ENCODE data around the gene MYEOV. TPM values are rescaled to one million over a fixed set of nuclear protein-coding genes. Genes with fewer than 3 reads are reported as not detected.

The MYEOV gene
- total and polyA plus RNA-seq, 4 donors = 0.37 to 0.82 (median 0.64) TPM

- peak overlapping the region in 1 of 2 donors; percentile 68 for H3K27ac ChIP-seq (ENCODE audit: low read depth in 1 of 2, low read length in 1 of 2)
- DNase-seq = peak; percentile 62 to 78 (median 64)
- H3K36me3 ChIP-seq (ENCODE audit: control insufficient read depth in 4 of 4, insufficient read depth in 4 of 4, low read length in 4 of 4) = no peaks in the 10 kb centered on the region
- no peak overlapping the region for H3K4me3 ChIP-seq
- peak; percentile 82 for ATAC-seq (ENCODE audit: insufficient read depth, low FRiP score)
- TF ChIP-seq, protein P1, sequence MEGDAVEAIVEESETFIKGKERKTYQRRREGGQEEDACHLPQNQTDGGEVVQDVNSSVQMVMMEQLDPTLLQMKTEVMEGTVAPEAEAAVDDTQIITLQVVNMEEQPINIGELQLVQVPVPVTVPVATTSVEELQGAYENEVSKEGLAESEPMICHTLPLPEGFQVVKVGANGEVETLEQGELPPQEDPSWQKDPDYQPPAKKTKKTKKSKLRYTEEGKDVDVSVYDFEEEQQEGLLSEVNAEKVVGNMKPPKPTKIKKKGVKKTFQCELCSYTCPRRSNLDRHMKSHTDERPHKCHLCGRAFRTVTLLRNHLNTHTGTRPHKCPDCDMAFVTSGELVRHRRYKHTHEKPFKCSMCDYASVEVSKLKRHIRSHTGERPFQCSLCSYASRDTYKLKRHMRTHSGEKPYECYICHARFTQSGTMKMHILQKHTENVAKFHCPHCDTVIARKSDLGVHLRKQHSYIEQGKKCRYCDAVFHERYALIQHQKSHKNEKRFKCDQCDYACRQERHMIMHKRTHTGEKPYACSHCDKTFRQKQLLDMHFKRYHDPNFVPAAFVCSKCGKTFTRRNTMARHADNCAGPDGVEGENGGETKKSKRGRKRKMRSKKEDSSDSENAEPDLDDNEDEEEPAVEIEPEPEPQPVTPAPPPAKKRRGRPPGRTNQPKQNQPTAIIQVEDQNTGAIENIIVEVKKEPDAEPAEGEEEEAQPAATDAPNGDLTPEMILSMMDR (IDR thresholded peaks at IDR 0.05; ENCODE audit: control extremely low read depth, extremely low read depth) = no peak
- H3K4me1 ChIP-seq (ENCODE audit: control insufficient read depth in 5 of 5, insufficient read depth in 5 of 5, low read length in 5 of 5) = peaks cover 0 to 14% (median 10%) of the 10 kb centered on the region in 5 donors
- peaks cover 0 to 2% (median 0%) of the 10 kb centered on the region in 4 donors for H3K9me3 ChIP-seq (ENCODE audit: control insufficient read depth in 4 of 4, insufficient read depth in 3 of 4, low read length in 3 of 4)
- H3K9ac ChIP-seq (ENCODE audit: insufficient read depth in 1 of 2, low read length in 2 of 2) = no peak overlapping the region
- H3K27me3 ChIP-seq (ENCODE audit: control insufficient read depth in 3 of 3, insufficient read depth in 3 of 3, low read length in 2 of 3) = no peaks in the 10 kb centered on the region
- 63 to 90% methylated on average over 8 of the region's 8 CpGs for WGBS, 2 donors
Observed at GRCh38 chr11:69274531-69275016, 19.4 kb upstream of the MYEOV start.

DNA sequence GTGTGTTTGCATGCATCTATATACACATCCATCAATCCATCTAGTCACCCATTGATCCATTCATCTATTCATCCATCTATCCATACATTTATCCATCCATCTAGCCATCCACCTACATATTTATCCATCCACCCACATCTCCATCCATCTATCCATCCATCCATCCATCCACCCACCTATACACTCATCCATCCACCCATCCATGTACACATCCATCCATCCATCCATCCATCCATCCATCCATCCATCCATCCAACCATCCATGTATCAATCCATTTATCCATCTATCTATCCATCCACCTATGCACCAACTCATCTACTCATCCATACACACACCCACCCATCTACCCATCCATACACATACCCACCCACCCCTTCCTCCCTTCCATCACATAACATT is 18.8 kb upstream of the MYEOV start:
- Histone ChIP-seq H3K27me3 (ENCODE audit: control insufficient read depth in 3 of 3, insufficient read depth in 3 of 3, low read length in 2 of 3) (no peaks in the 10 kb centered on the region), H3K4me1 (ENCODE audit: control insufficient read depth in 5 of 5, insufficient read depth in 5 of 5, low read length in 5 of 5) (peaks cover 0 to 14% (median 10%) of the 10 kb centered on the region in 5 donors), H3K4me3 (no peak overlapping the region), H3K27ac (ENCODE audit: low read depth in 1 of 2, low read length in 1 of 2) (no peak overlapping the region), H3K9ac (ENCODE audit: insufficient read depth in 1 of 2, low read length in 2 of 2) (no peak overlapping the region), H3K36me3 (ENCODE audit: control insufficient read depth in 4 of 4, insufficient read depth in 4 of 4, low read length in 4 of 4) (no peaks in the 10 kb centered on the region), H3K9me3 (ENCODE audit: control insufficient read depth in 4 of 4, insufficient read depth in 3 of 4, low read length in 3 of 4) (peaks cover 0 to 2% (median 0%) of the 10 kb centered on the region in 4 donors)
- ATAC-seq (ENCODE audit: insufficient read depth, low FRiP score) = no peak
- no peak for DNase-seq
- TF ChIP-seq, protein P1 (IDR thresholded peaks at IDR 0.05; ENCODE audit: control extremely low read depth, extremely low read depth) = no peak

DNA sequence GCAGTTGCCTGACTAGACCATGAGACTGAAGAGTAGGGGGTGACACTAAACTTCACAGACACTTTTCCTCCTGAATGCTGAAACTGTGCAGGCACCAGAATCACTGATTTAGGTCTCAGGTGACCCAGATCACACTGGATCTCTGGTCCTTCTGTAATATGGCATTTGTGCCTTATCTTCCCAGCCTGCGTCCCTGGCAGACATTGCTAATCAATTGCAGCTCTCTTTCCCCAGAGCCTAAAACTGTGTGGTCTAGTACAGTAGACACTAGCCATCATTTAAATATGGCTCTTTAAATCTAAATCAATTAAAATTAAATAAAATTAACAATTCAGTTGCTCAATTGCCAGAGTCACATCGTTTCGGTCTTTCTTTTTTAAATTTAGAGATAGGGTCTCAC is 17.8 kb upstream of the MYEOV start:
- TF ChIP-seq, protein P1 (IDR thresholded peaks at IDR 0.05; ENCODE audit: control extremely low read depth, extremely low read depth) = no peak
- ATAC-seq (ENCODE audit: insufficient read depth, low FRiP score) (no peak), DNase-seq (no peak)
- no peak overlapping the region for H3K27ac ChIP-seq (ENCODE audit: low read depth in 1 of 2, low read length in 1 of 2)
- H3K4me1 ChIP-seq (ENCODE audit: control insufficient read depth in 5 of 5, insufficient read depth in 5 of 5, low read length in 5 of 5) = peaks cover 0 to 16% (median 10%) of the 10 kb centered on the region in 5 donors
- H3K4me3 ChIP-seq = no peak overlapping the region
- 97% methylated on average over 3 of the region's 3 CpGs for WGBS, 2 donors
- no peaks in the 10 kb centered on the region for H3K36me3 ChIP-seq (ENCODE audit: control insufficient read depth in 4 of 4, insufficient read depth in 4 of 4, low read length in 4 of 4)
- no peak overlapping the region for H3K9ac ChIP-seq (ENCODE audit: insufficient read depth in 1 of 2, low read length in 2 of 2)
- peaks cover 0 to 2% (median 0%) of the 10 kb centered on the region in 4 donors for H3K9me3 ChIP-seq (ENCODE audit: control insufficient read depth in 4 of 4, insufficient read depth in 3 of 4, low read length in 3 of 4)
- no peaks in the 10 kb centered on the region for H3K27me3 ChIP-seq (ENCODE audit: control insufficient read depth in 3 of 3, insufficient read depth in 3 of 3, low read length in 2 of 3)

Data from lung (tissue), 12 donors.